Type B pancreatic cell (in vitro differentiated cells): ENCODE results near the gene PLSCR4. TPM values are rescaled to one million over a fixed set of nuclear protein-coding genes. Genes with fewer than 3 reads are reported as not detected.
A peak's percentile ranks its signal among the peaks of the same experiment; 100 is the strongest.

ENCODE experiments used
- DNase-seq: peaks from one replicate; pipeline ENCODE4 v3.0.0; 2021; ENCODE audit warnings: mixed read lengths; ENCODE audit not compliant: unreplicated experiment; ENCODE audit errors: extremely low spot score
- H3K27ac Mint-ChIP-seq: 2 replicates; pipeline ENCODE4 v1.8.0; 2021; ENCODE audit warnings: mild to moderate bottlenecking, mixed read lengths
- H3K27me3 Mint-ChIP-seq: 2 replicates; pipeline ENCODE4 v1.8.0; 2021; ENCODE audit warnings: mixed read lengths
- H3K36me3 Mint-ChIP-seq: 2 replicates; pipeline ENCODE4 v1.8.0; 2021; ENCODE audit warnings: mixed read lengths
- H3K4me1 Mint-ChIP-seq: one replicate; pipeline ENCODE4 v1.8.0; 2021; ENCODE audit warnings: mixed read lengths; ENCODE audit not compliant: unreplicated experiment
- H3K4me3 Mint-ChIP-seq: 2 replicates; pipeline ENCODE4 v1.8.0; 2021; ENCODE audit warnings: mild to moderate bottlenecking, mixed read lengths
- H3K9me3 Mint-ChIP-seq: 2 replicates; pipeline ENCODE4 v1.8.0; 2021; ENCODE audit warnings: mixed read lengths
- CTCF ChIP-seq: fragments of 200-600 bp; sonication (generic); conservative IDR thresholded peaks from 2 replicates; pipeline ENCODE4 v1.5.0; 2021; ENCODE audit warnings: antibody characterized with exemption, mild to moderate bottlenecking
- total RNA-seq: library from RNA; stranded (reverse); gene quantifications from 2 replicates; pipeline ENCODE4 v1.2.1, GENCODE V29; 2021; ENCODE audit warnings: low replicate concordance

Gene PLSCR4
- total RNA-seq, 1 donor from 2014 or later, result 3.4 TPM

GRCh38 chr3:146154316-146154715 is 96.6 kb downstream of the PLSCR4 start:
- TF ChIP-seq CTCF, result no peak
- Mint-ChIP-seq H3K36me3 (no peaks in the 10 kb centered on the region), H3K27ac (no peak overlapping the region), H3K9me3 (no peaks in the 10 kb centered on the region), H3K4me1 (peaks cover 35% of the 10 kb centered on the region), H3K27me3 (no peaks in the 10 kb centered on the region), H3K4me3 (no peak overlapping the region)
- no peak for DNase-seq

GRCh38 chr3:146153429-146153828 is 97.5 kb downstream of the PLSCR4 start:
- no peak overlapping the region for H3K4me3 Mint-ChIP-seq
- H3K27me3 Mint-ChIP-seq, result no peaks in the 10 kb centered on the region
- no peaks in the 10 kb centered on the region for H3K36me3 Mint-ChIP-seq
- no peaks in the 10 kb centered on the region for H3K9me3 Mint-ChIP-seq
- H3K4me1 Mint-ChIP-seq, result peaks cover 34% of the 10 kb centered on the region
- DNase-seq, result no peak
- H3K27ac Mint-ChIP-seq, result no peak overlapping the region
- TF ChIP-seq CTCF, result no peak

- peak overlapping the region; percentile 63 for H3K27ac Mint-ChIP-seq
- H3K27me3 Mint-ChIP-seq, result no peaks in the 10 kb centered on the region
- H3K9me3 Mint-ChIP-seq, result no peaks in the 10 kb centered on the region
- TF ChIP-seq CTCF, result no peak
- DNase-seq, result no peak
- H3K4me1 Mint-ChIP-seq, result peaks cover 33% of the 10 kb centered on the region
- peak overlapping the region; percentile 34 for H3K4me3 Mint-ChIP-seq
- H3K36me3 Mint-ChIP-seq, result no peaks in the 10 kb centered on the region
These were observed 98.1 kb downstream of the PLSCR4 start for GRCh38 chr3:146152834-146153233.

- H3K27ac Mint-ChIP-seq, result no peak overlapping the region
- no peaks in the 10 kb centered on the region for H3K9me3 Mint-ChIP-seq
- TF ChIP-seq CTCF, result no peak
- H3K27me3 Mint-ChIP-seq, result no peaks in the 10 kb centered on the region
- no peak for DNase-seq
- H3K4me1 Mint-ChIP-seq, result peaks cover 19% of the 10 kb centered on the region
- H3K4me3 Mint-ChIP-seq, result no peak overlapping the region
- H3K36me3 Mint-ChIP-seq, result no peaks in the 10 kb centered on the region
These were observed 102.4 kb downstream of the PLSCR4 start for GRCh38 chr3:146148468-146148931.

- Mint-ChIP-seq H3K36me3 (no peaks in the 10 kb centered on the region), H3K9me3 (no peaks in the 10 kb centered on the region), H3K4me1 (peaks cover 25% of the 10 kb centered on the region), H3K4me3 (no peak overlapping the region), H3K27me3 (no peaks in the 10 kb centered on the region), H3K27ac (no peak overlapping the region)
- DNase-seq, result no peak
- TF ChIP-seq CTCF, result no peak
These were observed 105.3 kb downstream of the PLSCR4 start for GRCh38 chr3:146145642-146146041.

- H3K4me1 Mint-ChIP-seq, result peaks cover 21% of the 10 kb centered on the region
- H3K27ac Mint-ChIP-seq, result no peak overlapping the region
- no peak for TF ChIP-seq CTCF
- H3K36me3 Mint-ChIP-seq, result no peaks in the 10 kb centered on the region
- DNase-seq, result no peak
- no peaks in the 10 kb centered on the region for H3K27me3 Mint-ChIP-seq
- no peak overlapping the region for H3K4me3 Mint-ChIP-seq
- no peaks in the 10 kb centered on the region for H3K9me3 Mint-ChIP-seq
These were observed 108.1 kb downstream of the PLSCR4 start for GRCh38 chr3:146142757-146143156.
